T47D (cell line): ENCODE measurements around the gene PRSS38.

Experiments used
- DNase-seq, 2 experiments: peaks; one replicate each; pipeline versions ENCODE4 v3.0.0 to v3.0.0-alpha.2; 2011 to 2012; ENCODE audit warnings: low read depth in 1 of 2, low spot score in 1 of 2
- JUND ChIP-seq: IDR thresholded peaks from 2 replicates; pipeline ENCODE4 v1.6.1; 2012; ENCODE audit warnings: low read depth
- in situ Hi-C: cut with HindIII; loops from 2 replicates; pipeline ENCODE4 v1.10.0; 2016; ENCODE audit warnings: low sequenced_read_pairs, low pct_unique_long_range_greater_than_20kb

Gene PRSS38

DNA sequence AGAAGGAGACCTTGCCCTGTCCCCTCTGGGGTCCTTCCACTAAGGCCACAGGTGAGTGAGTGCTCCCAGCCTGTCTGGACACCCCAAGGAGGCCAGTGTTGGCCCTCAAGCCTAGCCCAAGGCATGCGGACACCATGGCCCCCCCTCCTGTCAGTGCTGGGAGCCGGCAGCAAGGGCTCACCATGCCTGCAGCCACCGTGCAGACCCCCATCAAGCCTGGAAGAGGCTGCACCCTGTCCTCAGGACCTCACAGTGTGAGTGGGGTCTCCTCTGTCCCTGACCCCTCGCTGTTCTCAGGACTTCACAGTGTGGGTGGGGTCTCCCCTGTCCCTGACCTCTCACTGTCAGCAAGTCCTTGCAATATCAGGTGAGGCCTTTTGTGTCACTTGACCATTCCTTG lies 33.2 kb upstream of the PRSS38 start:
- TF ChIP-seq JUND, result no peak
- in situ Hi-C loops, result no loop called here
- DNase-seq, result no peak

DNA sequence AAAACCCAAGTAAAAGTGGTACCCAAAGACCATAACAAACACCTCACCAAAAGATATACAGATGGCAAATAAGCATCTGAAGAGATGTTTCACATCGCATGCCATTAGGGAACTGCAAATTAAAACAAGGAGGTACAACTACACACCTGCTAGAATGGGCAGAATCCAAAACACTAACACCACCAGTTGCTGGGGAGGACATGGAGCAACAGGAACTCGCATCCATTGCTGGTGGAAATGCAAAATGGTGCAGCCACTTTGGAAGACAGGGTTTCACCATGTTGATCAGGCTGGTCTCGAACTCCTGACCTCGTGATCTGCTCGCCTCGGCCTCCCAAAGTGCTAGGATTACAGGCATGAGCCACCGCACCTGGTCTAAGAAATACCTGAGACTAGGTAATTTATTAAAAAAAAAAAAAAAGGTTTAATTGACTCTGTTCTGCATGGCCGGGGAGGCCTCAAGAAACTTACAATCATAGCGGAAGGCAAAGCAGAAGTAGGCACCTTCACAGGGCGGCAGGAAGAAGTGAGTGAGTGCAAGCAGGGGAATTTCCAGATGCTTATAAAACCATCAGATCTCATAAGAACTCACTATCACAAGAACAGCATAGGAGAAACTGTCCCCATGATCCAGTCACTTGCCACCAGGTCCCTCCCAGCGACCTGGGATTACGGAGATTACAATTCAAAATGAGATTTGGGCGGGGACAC lies 30.2 kb upstream of the PRSS38 start:
- in situ Hi-C loops, result no loop called here
- DNase-seq, result no peak
- TF ChIP-seq JUND, result no peak

DNA sequence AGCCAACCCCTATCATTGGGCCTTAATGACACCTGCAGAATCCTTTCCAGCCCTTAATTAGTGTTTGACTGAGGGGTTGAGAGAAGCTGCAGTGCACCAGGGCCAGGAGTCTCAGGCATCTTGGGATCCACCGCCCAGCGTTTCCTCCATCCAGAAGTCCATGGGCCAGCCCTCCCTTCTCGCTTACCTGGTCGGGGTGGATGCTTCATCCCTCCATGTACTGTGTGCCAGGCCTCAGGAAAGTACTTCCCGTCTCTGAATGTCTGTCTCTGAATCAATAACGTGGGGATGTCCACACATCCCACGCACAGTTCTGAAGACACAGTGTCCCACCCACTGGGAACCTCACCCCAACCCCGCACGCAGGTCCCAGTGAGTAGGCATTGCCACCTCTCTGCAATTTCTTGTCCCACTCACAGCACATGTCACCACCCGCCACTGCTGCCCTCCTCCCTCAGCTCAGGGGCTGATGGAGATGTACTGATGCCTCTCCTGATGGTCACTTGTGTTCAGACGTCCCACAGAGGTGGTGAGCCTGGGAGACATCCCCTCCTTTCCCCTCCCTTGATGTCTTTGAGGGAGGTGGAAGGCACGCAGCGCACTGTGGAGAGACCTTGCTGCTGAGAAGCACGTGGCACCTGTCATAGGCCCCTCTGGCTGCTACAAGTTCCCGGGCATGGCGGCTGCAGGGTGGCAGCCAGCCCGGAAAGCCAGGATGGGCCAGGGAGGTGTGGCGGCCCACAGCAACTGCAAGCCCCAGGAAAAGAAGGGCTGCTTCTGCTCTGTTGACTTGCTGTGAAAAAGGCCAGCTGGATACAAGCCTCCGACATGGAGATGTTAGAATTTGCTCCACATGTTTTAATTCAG lies 29.4 kb upstream of the PRSS38 start:
- in situ Hi-C loops, result no loop called here
- TF ChIP-seq JUND, result no peak
- no peak for DNase-seq

DNA sequence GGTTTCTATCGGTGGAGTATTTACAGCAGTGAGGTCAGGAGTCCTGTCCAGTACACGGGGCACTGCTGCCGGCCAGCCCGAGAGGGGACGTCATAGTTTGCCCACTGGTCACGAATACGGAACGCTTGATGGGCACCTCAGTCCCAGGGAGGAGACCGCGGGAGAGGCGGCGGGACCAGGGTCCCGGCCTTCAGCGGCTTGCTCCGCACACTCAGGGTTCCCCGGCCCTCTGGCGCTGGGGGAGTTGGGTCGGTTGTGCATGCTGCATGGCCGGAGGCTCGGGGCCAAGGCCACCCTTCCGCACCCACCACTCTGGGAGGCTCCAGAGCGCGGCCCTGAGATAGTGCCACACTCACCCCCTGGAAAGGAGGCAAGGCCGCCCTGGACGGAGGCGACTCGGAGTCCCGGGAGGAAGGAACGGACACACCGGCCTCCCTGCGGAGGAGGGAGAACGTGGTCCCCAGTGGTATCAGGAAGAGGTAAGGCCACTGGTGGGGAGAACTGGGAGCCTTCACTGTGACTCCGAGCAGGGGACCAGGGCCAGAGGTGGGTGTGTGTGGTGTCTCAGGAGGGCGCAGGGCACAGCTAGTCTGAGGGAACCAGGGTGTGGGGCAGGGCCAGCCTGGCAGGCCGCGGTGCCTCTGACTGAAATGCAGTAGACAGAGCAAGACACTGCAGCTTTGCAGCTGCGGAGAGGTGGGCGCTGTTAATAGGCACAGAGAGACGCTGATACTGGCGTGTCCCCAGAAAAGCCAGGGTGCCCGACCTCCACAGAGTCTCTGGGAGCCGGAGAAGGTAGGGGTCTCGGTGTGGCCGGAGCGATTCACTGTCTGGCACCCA lies 28.6 kb upstream of the PRSS38 start:
- in situ Hi-C loops, result no loop called here
- no peak for DNase-seq
- no peak for TF ChIP-seq JUND

DNA sequence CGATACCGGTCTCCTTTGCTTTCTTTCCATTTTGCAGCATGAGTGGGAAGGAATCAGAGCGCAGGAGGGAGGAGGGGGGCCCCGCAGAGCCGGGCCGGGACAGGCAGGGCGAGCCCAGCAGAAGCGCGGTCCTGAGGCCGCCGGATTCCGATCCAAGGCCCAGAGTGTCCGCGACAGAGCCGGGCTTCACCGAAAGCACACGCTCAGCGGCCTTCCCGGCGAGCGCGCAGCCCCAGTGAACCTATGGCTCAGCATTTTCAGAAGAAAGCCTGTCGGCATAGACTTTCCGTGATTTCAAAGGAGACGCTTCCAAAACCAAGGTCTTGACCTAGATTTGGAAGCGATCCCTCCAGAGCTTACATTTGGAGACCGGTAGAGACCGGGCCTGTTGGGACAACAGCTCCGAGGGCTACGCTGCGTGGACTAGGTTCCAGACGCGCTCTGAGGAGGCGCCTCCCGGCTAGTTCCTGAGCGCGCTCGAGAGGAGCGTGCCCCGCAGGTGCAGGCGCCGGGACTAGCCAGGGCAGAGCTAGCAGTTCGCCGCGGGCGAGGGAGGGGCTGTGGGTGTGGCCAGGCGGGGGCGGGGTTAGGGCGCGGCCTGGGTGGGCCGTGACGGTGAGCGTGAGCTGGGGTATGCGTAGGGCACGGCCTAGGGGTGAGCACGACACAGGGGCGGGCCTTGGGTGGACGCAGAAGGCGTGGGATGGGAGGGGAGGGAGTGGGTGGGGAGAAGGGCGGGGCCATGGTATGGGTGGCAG lies 27.8 kb upstream of the PRSS38 start:
- no peak for TF ChIP-seq JUND
- peak; percentile 98 to 99 for DNase-seq
- in situ Hi-C loops, result no loop called here

DNA sequence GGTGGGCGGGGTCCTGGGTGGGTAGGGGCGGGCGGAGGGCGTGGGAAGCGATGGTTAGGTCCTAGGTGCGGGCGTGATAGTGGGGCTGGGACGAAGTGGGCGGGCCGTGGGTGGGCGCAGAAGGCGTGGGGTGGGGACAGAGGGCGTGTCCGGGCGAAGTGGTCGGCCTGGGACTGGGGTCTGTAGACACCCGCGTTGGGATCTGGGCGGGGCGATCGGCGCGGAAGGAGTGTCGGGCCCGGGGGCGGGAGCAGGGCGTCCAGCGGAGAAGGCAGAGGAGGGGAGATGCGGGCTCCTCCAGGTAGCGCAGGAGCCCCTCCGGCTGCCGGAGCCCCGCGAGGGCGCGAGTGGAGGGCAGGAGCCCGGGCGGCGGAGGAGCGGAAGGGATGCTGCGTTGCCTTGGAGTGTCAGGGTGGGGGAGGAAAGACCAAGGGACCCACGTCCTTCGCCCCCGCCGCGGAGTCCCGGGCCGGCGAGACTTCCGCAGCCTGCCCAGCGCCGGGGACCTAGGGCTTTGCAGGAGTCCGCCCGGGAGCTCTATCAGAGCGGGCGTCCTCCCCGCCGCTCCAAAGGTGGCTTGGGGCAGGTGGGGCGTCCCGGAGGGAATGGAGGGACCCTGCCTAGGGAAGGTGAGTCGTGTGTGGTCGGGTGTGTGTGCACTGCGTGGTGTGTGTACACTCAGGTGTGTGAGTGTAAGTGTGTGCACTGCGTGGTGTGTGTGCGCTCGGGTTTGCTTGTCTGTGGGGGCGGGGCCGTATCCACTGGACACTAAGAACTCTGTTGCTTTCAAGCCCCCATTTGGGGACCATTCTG lies 27.0 kb upstream of the PRSS38 start:
- no peak for TF ChIP-seq JUND
- in situ Hi-C loops, result no loop called here
- no peak for DNase-seq

DNA sequence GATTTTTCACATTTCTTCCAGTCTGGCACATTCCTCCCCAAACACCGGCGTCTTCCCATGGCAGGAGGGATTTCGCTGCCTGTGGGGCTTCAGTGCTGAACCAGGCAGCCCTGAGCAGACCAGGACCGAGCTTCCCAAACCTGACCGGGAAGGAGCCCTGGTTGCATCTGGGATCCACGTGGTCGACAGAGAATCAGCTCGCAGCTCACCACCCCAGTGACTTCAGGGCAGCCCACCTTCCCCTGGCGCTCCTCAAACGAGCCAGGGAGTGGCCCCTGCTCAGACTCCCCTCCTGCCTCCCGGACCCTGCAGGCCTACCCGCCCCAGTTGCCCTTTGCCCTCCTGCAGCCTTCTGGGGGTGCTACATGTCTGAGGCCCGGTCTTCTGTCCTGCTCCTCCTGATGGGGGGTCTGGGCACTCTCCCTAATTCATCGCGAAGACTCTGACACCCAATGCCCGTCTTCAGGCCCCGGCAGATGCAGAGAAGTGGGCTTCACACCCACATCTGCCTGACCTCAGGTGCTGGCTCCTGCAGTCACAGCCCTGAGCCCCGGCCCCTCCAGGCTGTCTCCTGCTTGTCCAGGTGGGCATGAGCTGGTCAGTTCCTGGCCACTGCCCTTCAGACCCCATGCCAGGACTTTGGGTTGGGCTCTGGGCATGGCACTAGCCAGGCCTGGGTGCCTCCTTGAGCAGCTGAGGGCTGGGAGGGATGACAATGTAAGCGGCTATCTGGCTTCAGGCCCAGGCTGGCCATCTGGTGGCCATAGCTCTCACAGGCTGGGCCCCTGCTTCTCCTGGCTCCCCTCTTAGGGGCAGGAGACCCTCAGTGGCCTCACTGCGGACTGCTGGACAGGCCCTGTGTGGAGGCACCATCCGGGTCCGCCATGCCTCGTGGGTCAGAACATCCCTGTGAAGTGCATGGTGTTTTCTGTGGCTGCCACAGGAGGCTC lies 26.1 kb upstream of the PRSS38 start:
- in situ Hi-C loops, result no loop called here
- no peak for TF ChIP-seq JUND
- DNase-seq, result no peak

DNA sequence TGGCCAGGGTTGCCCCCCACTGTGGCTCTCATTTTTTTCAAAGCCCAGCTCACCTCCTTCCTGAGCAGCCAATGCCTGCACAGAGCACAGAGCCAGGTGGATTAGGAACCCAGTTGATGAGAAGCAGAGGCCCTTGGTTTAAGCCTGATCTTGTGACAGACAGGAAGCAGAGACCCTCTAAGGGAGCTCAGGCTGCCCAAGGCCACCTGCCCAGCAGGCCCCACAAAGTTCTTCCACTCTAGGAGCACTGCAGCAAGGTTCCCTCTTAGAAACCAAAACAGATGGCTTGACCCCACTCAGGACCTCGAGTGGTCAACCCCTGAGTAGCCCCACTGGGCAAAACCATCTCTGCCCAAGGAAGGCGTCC lies 25.5 kb upstream of the PRSS38 start:
- in situ Hi-C loops, result no loop called here
- no peak for TF ChIP-seq JUND
- DNase-seq, result no peak

DNA sequence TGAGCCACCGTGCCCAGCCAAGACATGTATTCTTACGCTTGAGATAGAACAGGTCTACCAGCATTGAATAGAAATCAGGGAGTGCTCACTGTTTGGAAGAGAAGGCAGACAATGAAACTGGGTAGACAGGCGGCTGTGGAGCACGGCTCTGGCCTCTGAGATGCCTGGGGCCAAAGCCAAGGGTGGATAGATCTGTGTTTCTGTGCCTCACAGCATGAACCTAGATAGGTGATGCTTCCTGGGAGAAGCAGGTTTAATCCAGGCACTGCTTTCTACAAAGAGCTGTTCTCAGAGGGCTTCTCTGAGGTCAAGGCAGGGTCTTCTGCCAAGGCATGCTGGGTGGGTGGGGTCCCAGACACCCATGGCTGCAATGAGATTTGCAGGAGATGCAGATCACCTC lies 24.6 kb upstream of the PRSS38 start:
- no peak for DNase-seq
- no peak for TF ChIP-seq JUND
- in situ Hi-C loops, result no loop called here

DNA sequence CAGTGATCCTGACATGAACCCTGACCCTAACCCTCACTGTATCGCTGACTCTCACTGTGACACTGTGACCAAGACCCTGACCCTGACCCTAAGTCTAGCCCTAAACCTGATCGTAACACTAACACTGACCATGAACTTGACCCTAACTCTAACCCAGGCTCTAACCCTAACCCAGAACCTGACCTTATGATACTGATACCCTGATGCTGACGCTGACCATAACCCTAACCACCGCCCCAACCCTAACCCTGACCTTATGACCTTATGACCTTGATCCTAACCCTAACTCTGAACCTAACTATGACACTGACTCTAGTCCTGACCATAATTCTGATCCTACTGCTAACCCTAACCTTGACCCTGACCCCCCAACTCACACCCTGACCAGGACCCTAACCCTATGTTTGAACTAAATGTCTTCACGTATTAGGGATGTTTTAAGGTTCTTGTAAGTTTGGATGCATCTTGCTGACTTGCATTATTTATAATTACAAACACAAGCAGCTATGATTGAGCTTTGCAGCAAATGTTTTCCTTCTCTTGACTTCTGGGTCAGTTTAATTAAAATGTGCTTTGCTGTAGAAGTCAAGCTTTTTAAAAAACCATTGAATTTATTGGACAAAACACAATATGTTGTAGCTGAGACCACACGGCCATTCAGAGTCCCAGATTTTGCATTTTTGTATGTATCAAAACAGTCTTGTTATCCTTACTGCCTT lies 23.9 kb upstream of the PRSS38 start:
- no peak for TF ChIP-seq JUND
- no peak for DNase-seq
- in situ Hi-C loops, result no loop called here
